ENCODE results near the gene VWCE. TPM values are rescaled to one million over a fixed set of nuclear protein-coding genes. Genes with fewer than 3 reads are reported as not detected.

The VWCE gene
- total RNA-seq, 3 donors from 2014 or later, result 10.2 to 21.0 (median 15.5) TPM

Other genes starting within 250 kb of the VWCE start
- 100 to 1,000 TPM; 318 to 420 (median 359) TPM for gene CD5, start 192.8 kb downstream of the VWCE start, total RNA-seq
- gene VPS37C, start 133.9 kb downstream of the VWCE start, total RNA-seq, result 10 to 100 TPM; 16.1 to 18.4 (median 17.0) TPM
- gene PGA3, start 91.8 kb downstream of the VWCE start, total RNA-seq, result not detected
- gene PGA4, start 73.0 kb downstream of the VWCE start, total RNA-seq, result not detected
- not detected for gene PGA5, start 54.1 kb downstream of the VWCE start, total RNA-seq
- gene DDB1, start 37.8 kb upstream of the VWCE start, total RNA-seq, result 100 to 1,000 TPM; 313 to 358 (median 327) TPM
- gene TKFC, start 37.9 kb upstream of the VWCE start, total RNA-seq, result 10 to 100 TPM; 50.8 to 51.4 (median 51.1) TPM
- 10 to 100 TPM; 28.8 to 35.2 (median 33.3) TPM for gene CYB561A3, start 66.6 kb upstream of the VWCE start, total RNA-seq
- gene TMEM138, start 67.1 kb upstream of the VWCE start, total RNA-seq, result 10 to 100 TPM; 74.2 to 91.5 (median 81.2) TPM
- gene TMEM216, start 97.3 kb upstream of the VWCE start, total RNA-seq, result 10 to 100 TPM; 12.0 to 15.3 (median 14.0) TPM
- 100 to 1,000 TPM; 131 to 142 (median 138) TPM for gene CPSF7, start 134.7 kb upstream of the VWCE start, total RNA-seq
- 10 to 100 TPM; 48.4 to 55.8 (median 49.3) TPM for gene SDHAF2, start 134.8 kb upstream of the VWCE start, total RNA-seq
- gene LRRC10B, start 213.4 kb upstream of the VWCE start, total RNA-seq, result not detected

Data from activated T-cell treated with anti-CD3 and anti-CD28 coated beads, Interleukin-2, amount 50 U/mL, for 4 hours (primary cell).